Activated T-helper 1 cell treated with anti-CD3 and anti-CD28 coated beads, Interleukin-12 subunit alpha, Interleukin-12 subunit beta, Interleukin-2, Interleukin-4 antibody, amounts not matched to agents 30 ng/mL and 10 ng/mL and 1 ng/mL, durations not matched to agents 14 hours and 24 hours and 36 hours (primary cell): ENCODE data around the gene IL12RB1. TPM values are rescaled to one million over a fixed set of nuclear protein-coding genes. Genes with fewer than 3 reads are reported as not detected.

Source experiments
- DNase-seq: peaks from one replicate; pipeline ENCODE4 v3.0.0; 2021; ENCODE audit warnings: low spot score
- H3K27ac Mint-ChIP-seq: one replicate; pipeline ENCODE4 v1.8.0; 2021; ENCODE audit warnings: mild to moderate bottlenecking, mixed read lengths
- H3K27me3 Mint-ChIP-seq: one replicate; pipeline ENCODE4 v1.8.0; 2022; ENCODE audit warnings: mild to moderate bottlenecking, moderate library complexity, mixed read lengths; ENCODE audit not compliant: insufficient read depth
- H3K36me3 Mint-ChIP-seq: one replicate; pipeline ENCODE4 v1.8.0; 2021; ENCODE audit warnings: low read depth, mixed read lengths
- H3K4me1 Mint-ChIP-seq: one replicate; pipeline ENCODE4 v1.8.0; 2021; ENCODE audit warnings: low read depth, mixed read lengths
- H3K4me3 Mint-ChIP-seq: one replicate; pipeline ENCODE4 v1.8.0; 2021; ENCODE audit warnings: mild to moderate bottlenecking, moderate library complexity, mixed read lengths
- H3K9me3 Mint-ChIP-seq: one replicate; pipeline ENCODE4 v1.8.0; 2021; ENCODE audit warnings: mixed read lengths
- intact Hi-C: fragments of 100-400 bp; cut with micrococcal nuclease; formaldehyde crosslinking; loops from one replicate; pipeline ENCODE4 v1.15.1; 2024
- total RNA-seq: library from RNA; stranded (reverse); gene quantifications from 2 replicates; pipeline ENCODE4 v1.2.3, GENCODE V29; 2022

IL12RB1 gene
- total RNA-seq, 1 donor from 2014 or later = 47.5 TPM

- no peak for DNase-seq
- intact Hi-C loops = no loop called here
- H3K4me3 Mint-ChIP-seq = no peak overlapping the region
- peaks cover 35% of the 10 kb centered on the region for H3K36me3 Mint-ChIP-seq
- peaks cover 77% of the 10 kb centered on the region for H3K4me1 Mint-ChIP-seq
- H3K27me3 Mint-ChIP-seq = no peaks in the 10 kb centered on the region
- H3K27ac Mint-ChIP-seq = peak overlapping the region; percentile 65
- no peaks in the 10 kb centered on the region for H3K9me3 Mint-ChIP-seq
Observed at GRCh38 chr19:18017275-18018083, 69.3 kb downstream of the IL12RB1 start.

- Mint-ChIP-seq H3K4me3 (no peak overlapping the region), H3K27me3 (no peaks in the 10 kb centered on the region), H3K36me3 (peaks cover 31% of the 10 kb centered on the region), H3K27ac (peak overlapping the region; percentile 65), H3K9me3 (no peaks in the 10 kb centered on the region), H3K4me1 (peaks cover 72% of the 10 kb centered on the region)
- no peak for DNase-seq
- intact Hi-C loops = no loop called here
Observed at GRCh38 chr19:18016209-18016910, 70.4 kb downstream of the IL12RB1 start.

- Mint-ChIP-seq H3K36me3 (peaks cover 44% of the 10 kb centered on the region), H3K27me3 (no peaks in the 10 kb centered on the region), H3K9me3 (no peaks in the 10 kb centered on the region), H3K4me3 (peak overlapping the region; percentile 71), H3K27ac (peak overlapping the region; percentile 97), H3K4me1 (peaks cover 72% of the 10 kb centered on the region)
- peak; percentile 59 for DNase-seq
- intact Hi-C loops = loop anchor here (1.0 kb wide), 1 partner anchor 8 kb away; no protein-coding TSS in a partner anchor
Observed at GRCh38 chr19:18014197-18014596, 72.5 kb downstream of the IL12RB1 start.

- Mint-ChIP-seq H3K36me3 (peaks cover 52% of the 10 kb centered on the region), H3K4me1 (peaks cover 76% of the 10 kb centered on the region), H3K27me3 (no peaks in the 10 kb centered on the region), H3K9me3 (no peaks in the 10 kb centered on the region), H3K27ac (peak overlapping the region; percentile 97), H3K4me3 (peak overlapping the region; percentile 71)
- no peak for DNase-seq
- intact Hi-C loops = loop anchor here (1.0 kb wide), 1 partner anchor 9 kb away; no protein-coding TSS in a partner anchor
Observed at GRCh38 chr19:18013210-18014111, 73.3 kb downstream of the IL12RB1 start.

- peaks cover 67% of the 10 kb centered on the region for H3K4me1 Mint-ChIP-seq
- peaks cover 50% of the 10 kb centered on the region for H3K36me3 Mint-ChIP-seq
Observed at GRCh38 chr19:18010149-18010548, 76.6 kb downstream of the IL12RB1 start.

GRCh38 chr19:18009412-18010066 lies 77.2 kb downstream of the IL12RB1 start:
- Mint-ChIP-seq H3K27me3 (no peaks in the 10 kb centered on the region), H3K4me3 (peak overlapping the region; percentile 93), H3K9me3 (no peaks in the 10 kb centered on the region), H3K4me1 (peaks cover 61% of the 10 kb centered on the region), H3K27ac (peak overlapping the region; percentile 71), H3K36me3 (peaks cover 47% of the 10 kb centered on the region)
- intact Hi-C loops = loop anchor here (2.0 to 10.0 kb wide), 3 partner anchors 143 to 315 kb away; partner anchors contain the start of genes IFI30, LSM4 and PIK3R2
- no peak for DNase-seq

More at GRCh38 chr19:18010149-18010548, 76.6 kb downstream of the IL12RB1 start:
- DNase-seq = no peak
- Mint-ChIP-seq H3K9me3 (no peaks in the 10 kb centered on the region), H3K27ac (no peak overlapping the region), H3K4me3 (peak overlapping the region; percentile 80), H3K27me3 (no peaks in the 10 kb centered on the region)
- intact Hi-C loops = no loop called here

Other genes with a start within 250 kb of the IL12RB1 start
- gene JAK3, start 239.0 kb downstream of the IL12RB1 start, total RNA-seq = 222 and 227 TPM in 2 replicates
- 2,494 and 2,556 TPM in 2 replicates for gene RPL18A, start 227.0 kb downstream of the IL12RB1 start, total RNA-seq
- gene SLC5A5, start 215.0 kb downstream of the IL12RB1 start, total RNA-seq = 1.1 TPM in 2 replicates
- 122 and 128 TPM in 2 replicates for gene CCDC124, start 153.9 kb downstream of the IL12RB1 start, total RNA-seq
- not detected in 2 replicates for gene KCNN1, start 119.8 kb downstream of the IL12RB1 start, total RNA-seq
- 45.0 and 46.1 TPM in 2 replicates for gene ARRDC2, start 78.8 kb downstream of the IL12RB1 start, total RNA-seq
- gene MAST3, start 10.8 kb upstream of the IL12RB1 start, total RNA-seq = 16.5 and 17.6 TPM in 2 replicates
- 14.7 and 15.6 TPM in 2 replicates for gene PIK3R2, start 66.2 kb upstream of the IL12RB1 start, total RNA-seq
- 45.3 and 49.9 TPM in 2 replicates for gene IFI30, start 86.9 kb upstream of the IL12RB1 start, total RNA-seq
- gene MPV17L2, start 106.3 kb upstream of the IL12RB1 start, total RNA-seq = 19.2 and 23.3 TPM in 2 replicates
- gene RAB3A, start 117.1 kb upstream of the IL12RB1 start, total RNA-seq = 7.2 and 11.0 TPM in 2 replicates
- not detected in 2 replicates for gene PDE4C, start 139.5 kb upstream of the IL12RB1 start, total RNA-seq
- gene IQCN, start 187.5 kb upstream of the IL12RB1 start, total RNA-seq = 2.8 and 3.2 TPM in 2 replicates
- gene JUND, start 194.7 kb upstream of the IL12RB1 start, total RNA-seq = 431 and 455 TPM in 2 replicates
- 198 and 200 TPM in 2 replicates for gene LSM4, start 236.1 kb upstream of the IL12RB1 start, total RNA-seq